Measurements from ENCODE around the gene MRRF.

The MRRF gene, protein sequence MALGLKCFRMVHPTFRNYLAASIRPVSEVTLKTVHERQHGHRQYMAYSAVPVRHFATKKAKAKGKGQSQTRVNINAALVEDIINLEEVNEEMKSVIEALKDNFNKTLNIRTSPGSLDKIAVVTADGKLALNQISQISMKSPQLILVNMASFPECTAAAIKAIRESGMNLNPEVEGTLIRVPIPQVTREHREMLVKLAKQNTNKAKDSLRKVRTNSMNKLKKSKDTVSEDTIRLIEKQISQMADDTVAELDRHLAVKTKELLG

GRCh38 chr9:122264360-122265148, at the start of gene MRRF, which contains the start of gene RBM18:
TSS of gene MRRF (plus strand) at chr9:122264882. CDS start at chr9:122270892, 6,010 bp downstream.
TSS of gene RBM18 (minus strand) at chr9:122264840. CDS start at chr9:122261492, 3,348 bp downstream.
- H3K4me3 Mint-ChIP-seq = peak within 1 kb of the TSS; percentile 99
- no peaks in the 10 kb centered on the region for H3K27me3 Mint-ChIP-seq (ENCODE audit: low read depth)
- H3K9me3 Mint-ChIP-seq = no peaks in the 10 kb centered on the region
- H3K36me3 Mint-ChIP-seq (ENCODE audit: low read depth) = peaks cover 15% of the 10 kb centered on the region
- H3K4me1 Mint-ChIP-seq (ENCODE audit: low read depth) = peaks cover 32% of the 10 kb centered on the region
- peak within 1 kb of the TSS; percentile 100 for H3K27ac Mint-ChIP-seq

DNA sequence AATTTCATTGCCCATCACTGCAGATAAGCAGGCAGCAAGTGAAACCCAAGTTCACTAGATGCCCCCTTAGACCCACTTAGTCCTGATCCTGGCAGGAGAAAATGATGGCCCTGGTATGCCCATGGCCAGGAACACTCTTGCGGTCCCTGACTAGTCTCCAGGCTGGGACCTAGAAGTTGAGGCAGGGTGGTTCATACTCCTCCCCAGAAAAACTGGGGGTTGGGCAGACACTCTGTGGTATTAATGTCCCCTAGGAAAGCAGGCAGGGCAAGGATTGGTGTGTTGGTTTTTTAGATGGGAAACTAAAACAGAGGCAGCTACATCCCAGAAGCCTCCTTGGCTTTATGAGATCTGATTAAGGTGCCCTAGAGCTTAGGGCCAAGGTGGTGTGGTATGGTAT, 49.0 kb upstream of the MRRF start:
- Mint-ChIP-seq H3K4me1 (ENCODE audit: low read depth) (peaks cover 25% of the 10 kb centered on the region), H3K9me3 (no peaks in the 10 kb centered on the region), H3K27me3 (ENCODE audit: low read depth) (peaks cover 87% of the 10 kb centered on the region), H3K36me3 (ENCODE audit: low read depth) (no peaks in the 10 kb centered on the region), H3K27ac (no peak overlapping the region), H3K4me3 (no peak overlapping the region)

DNA sequence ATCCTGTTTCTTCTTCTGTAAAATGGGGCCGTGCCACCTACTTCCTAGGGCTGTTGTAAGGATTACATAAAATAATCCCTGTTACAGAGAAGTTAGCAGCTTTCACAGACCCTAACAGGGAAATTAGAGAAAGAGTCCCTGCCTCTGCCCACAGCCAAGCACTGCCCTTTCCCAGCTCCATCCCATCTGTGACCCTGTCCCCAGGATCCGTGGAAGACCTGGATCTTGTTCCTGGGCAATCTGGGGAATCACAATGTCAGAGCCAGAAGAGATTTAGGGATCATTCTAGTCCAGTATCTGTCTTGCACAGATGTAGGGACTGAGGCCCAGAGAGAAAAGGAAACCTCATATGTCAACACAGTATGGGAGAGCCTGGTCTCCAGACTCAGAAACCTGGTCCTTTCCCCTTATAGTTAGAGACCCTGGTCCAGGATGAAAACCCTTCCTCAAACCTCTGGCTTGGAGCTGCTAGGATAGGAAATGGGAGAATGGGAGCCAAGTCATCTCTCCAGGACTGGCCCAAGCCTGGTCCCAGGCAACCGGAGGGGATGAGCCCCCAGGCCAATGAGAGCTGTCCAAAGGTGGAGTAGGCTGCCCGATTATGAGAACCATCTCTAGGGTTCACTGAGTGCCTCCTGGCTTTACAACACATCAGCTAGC, 48.4 kb upstream of the MRRF start:
- no peak overlapping the region for H3K27ac Mint-ChIP-seq
- no peaks in the 10 kb centered on the region for H3K36me3 Mint-ChIP-seq (ENCODE audit: low read depth)
- no peak overlapping the region for H3K4me3 Mint-ChIP-seq
- peaks cover 25% of the 10 kb centered on the region for H3K4me1 Mint-ChIP-seq (ENCODE audit: low read depth)
- peaks cover 91% of the 10 kb centered on the region for H3K27me3 Mint-ChIP-seq (ENCODE audit: low read depth)
- H3K9me3 Mint-ChIP-seq = no peaks in the 10 kb centered on the region

- H3K4me3 Mint-ChIP-seq = no peak overlapping the region
- H3K27me3 Mint-ChIP-seq (ENCODE audit: low read depth) = peaks cover 91% of the 10 kb centered on the region
- H3K36me3 Mint-ChIP-seq (ENCODE audit: low read depth) = no peaks in the 10 kb centered on the region
- no peak overlapping the region for H3K27ac Mint-ChIP-seq
- H3K4me1 Mint-ChIP-seq (ENCODE audit: low read depth) = peaks cover 25% of the 10 kb centered on the region
- no peaks in the 10 kb centered on the region for H3K9me3 Mint-ChIP-seq
These were observed 47.8 kb upstream of the MRRF start for GRCh38 chr9:122216798-122217418.

DNA sequence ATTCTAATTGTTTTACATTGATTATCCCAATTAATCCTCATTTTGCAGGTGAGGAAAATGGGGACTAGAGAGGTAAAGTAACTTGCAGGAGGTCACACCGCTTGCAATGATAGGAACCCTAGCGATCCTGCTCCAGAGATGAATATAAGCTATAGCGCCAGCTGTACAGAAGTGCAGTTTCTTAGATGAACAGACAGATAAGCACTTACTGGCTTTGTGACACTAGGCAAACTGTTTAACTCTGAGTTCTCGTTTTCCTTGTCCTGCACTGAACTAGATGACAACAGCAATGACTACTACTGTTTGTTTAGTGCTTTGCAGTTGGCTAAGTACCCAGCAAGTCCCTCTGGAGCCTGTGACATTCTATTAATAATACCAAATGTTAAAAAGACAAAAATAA, 47.0 kb upstream of the MRRF start:
- Mint-ChIP-seq H3K36me3 (ENCODE audit: low read depth) (no peaks in the 10 kb centered on the region), H3K4me3 (peak overlapping the region; percentile 30), H3K4me1 (ENCODE audit: low read depth) (peaks cover 25% of the 10 kb centered on the region), H3K9me3 (no peaks in the 10 kb centered on the region), H3K27me3 (ENCODE audit: low read depth) (peaks cover 91% of the 10 kb centered on the region), H3K27ac (no peak overlapping the region)

GRCh38 chr9:122218071-122218934, 46.4 kb upstream of the MRRF start:
- Mint-ChIP-seq H3K4me1 (ENCODE audit: low read depth) (peaks cover 24% of the 10 kb centered on the region), H3K4me3 (peak overlapping the region; percentile 64), H3K9me3 (no peaks in the 10 kb centered on the region), H3K27me3 (ENCODE audit: low read depth) (peaks cover 91% of the 10 kb centered on the region), H3K36me3 (ENCODE audit: low read depth) (no peaks in the 10 kb centered on the region), H3K27ac (no peak overlapping the region)

- peaks cover 94% of the 10 kb centered on the region for H3K27me3 Mint-ChIP-seq (ENCODE audit: low read depth)
- H3K4me3 Mint-ChIP-seq = peak overlapping the region; percentile 64
- peaks cover 24% of the 10 kb centered on the region for H3K4me1 Mint-ChIP-seq (ENCODE audit: low read depth)
- H3K27ac Mint-ChIP-seq = no peak overlapping the region
- H3K36me3 Mint-ChIP-seq (ENCODE audit: low read depth) = no peaks in the 10 kb centered on the region
- H3K9me3 Mint-ChIP-seq = no peaks in the 10 kb centered on the region
These were observed 45.5 kb upstream of the MRRF start for GRCh38 chr9:122218935-122219855.

GRCh38 chr9:122219856-122220672, 44.6 kb upstream of the MRRF start:
- H3K4me1 Mint-ChIP-seq (ENCODE audit: low read depth) = peaks cover 22% of the 10 kb centered on the region
- H3K27me3 Mint-ChIP-seq (ENCODE audit: low read depth) = peaks cover 93% of the 10 kb centered on the region
- no peaks in the 10 kb centered on the region for H3K9me3 Mint-ChIP-seq
- no peaks in the 10 kb centered on the region for H3K36me3 Mint-ChIP-seq (ENCODE audit: low read depth)
- no peak overlapping the region for H3K27ac Mint-ChIP-seq
- no peak overlapping the region for H3K4me3 Mint-ChIP-seq

- Mint-ChIP-seq H3K4me1 (ENCODE audit: low read depth) (peaks cover 22% of the 10 kb centered on the region), H3K27ac (no peak overlapping the region), H3K9me3 (no peaks in the 10 kb centered on the region), H3K36me3 (ENCODE audit: low read depth) (no peaks in the 10 kb centered on the region), H3K4me3 (no peak overlapping the region), H3K27me3 (ENCODE audit: low read depth) (peaks cover 87% of the 10 kb centered on the region)
These were observed 44.0 kb upstream of the MRRF start for GRCh38 chr9:122220673-122221182.

GRCh38 chr9:122221183-122221811, 43.4 kb upstream of the MRRF start:
- Mint-ChIP-seq H3K27ac (no peak overlapping the region), H3K9me3 (no peaks in the 10 kb centered on the region), H3K4me3 (no peak overlapping the region), H3K4me1 (ENCODE audit: low read depth) (peaks cover 22% of the 10 kb centered on the region), H3K27me3 (ENCODE audit: low read depth) (peaks cover 83% of the 10 kb centered on the region), H3K36me3 (ENCODE audit: low read depth) (no peaks in the 10 kb centered on the region)

GRCh38 chr9:122222791-122223190, 41.9 kb upstream of the MRRF start:
- Mint-ChIP-seq H3K4me3 (no peak overlapping the region), H3K9me3 (no peaks in the 10 kb centered on the region), H3K36me3 (ENCODE audit: low read depth) (no peaks in the 10 kb centered on the region), H3K4me1 (ENCODE audit: low read depth) (peaks cover 21% of the 10 kb centered on the region), H3K27ac (no peak overlapping the region), H3K27me3 (ENCODE audit: low read depth) (peaks cover 82% of the 10 kb centered on the region)

GRCh38 chr9:122223435-122223834, 41.2 kb upstream of the MRRF start:
- peaks cover 81% of the 10 kb centered on the region for H3K27me3 Mint-ChIP-seq (ENCODE audit: low read depth)
- no peak overlapping the region for H3K27ac Mint-ChIP-seq
- H3K4me3 Mint-ChIP-seq = no peak overlapping the region
- H3K36me3 Mint-ChIP-seq (ENCODE audit: low read depth) = no peaks in the 10 kb centered on the region
- H3K9me3 Mint-ChIP-seq = no peaks in the 10 kb centered on the region
- H3K4me1 Mint-ChIP-seq (ENCODE audit: low read depth) = peaks cover 14% of the 10 kb centered on the region
